Heart right ventricle (tissue), 16 donors: ENCODE results near the gene NKX1-1. TPM values are rescaled to one million over a fixed set of nuclear protein-coding genes. Genes with fewer than 3 reads are reported as not detected.

Experiments used
- ATAC-seq, 8 donors: fragments of 200-7000 bp; cut with Tn5 transposase; one replicate each; pipeline ENCODE4 v1.9.1; 2020; ENCODE audit warnings: mild to moderate bottlenecking in 8 of 8, moderate library complexity in 8 of 8, moderate number of reproducible peaks in 1 of 8
- DNase-seq, 2 donors: peaks; one replicate each; pipeline ENCODE4 v3.0.0-alpha.2; 2020
- H3K27ac ChIP-seq, 10 donors: fragments of 200-600 bp; sonication (generic) in 2 of 10; one replicate each; pipeline versions ENCODE4 v1.5.0 to v1.8.0; 2020 to 2022; ENCODE audit warnings: mild to moderate bottlenecking in 3 of 10
- H3K27me3 ChIP-seq, 7 donors: fragments of 200-600 bp; one replicate each; pipeline ENCODE4 v1.8.0; 2021 to 2022; ENCODE audit warnings: mild to moderate bottlenecking in 2 of 7
- H3K36me3 ChIP-seq, 9 donors: fragments of 200-600 bp; sonication (generic) in 1 of 9; one replicate each; pipeline versions ENCODE4 v1.5.0 to v1.8.0; 2020 to 2022; ENCODE audit warnings: mild to moderate bottlenecking in 2 of 9
- H3K4me1 ChIP-seq, 9 donors: fragments of 200-600 bp; sonication (generic) in 1 of 9; one replicate each; pipeline versions ENCODE4 v1.5.0 to v1.8.0; 2020 to 2022; ENCODE audit warnings: mild to moderate bottlenecking in 4 of 9
- H3K4me3 ChIP-seq, 10 donors: fragments of 200-600 bp; sonication (generic) in 2 of 10; one replicate each; pipeline versions ENCODE4 v1.5.0 to v1.8.0; 2020 to 2022; ENCODE audit warnings: mild to moderate bottlenecking in 7 of 10, moderate library complexity in 2 of 10
- H3K9me3 ChIP-seq, 11 donors: fragments of 200-600 bp in 10 of 11; sonication (generic) in 2 of 11; one replicate each; pipeline versions ENCODE4 v1.5.0 to v1.8.0; 2013 to 2022; ENCODE audit warnings: mild to moderate bottlenecking in 2 of 11, control low read depth in 1 of 11, moderate library complexity in 1 of 11
- WGBS, 2 donors: extraction: QIAGEN DNeasy Blood & Tissue Kit; methylation state at CpG; one replicate each; pipeline ENCODE4 v1.1.7; 2013; ENCODE audit warnings: inconsistent platforms in 1 of 2; 5-methylcytosine and 5-hydroxymethylcytosine counted together
- intact Hi-C, 10 donors: fragments of 100-400 bp; cut with DNase I; formaldehyde crosslinking; loops; one replicate each; pipeline versions ENCODE4 v1.11.1 to v1.14.2; 2022
- polyA plus RNA-seq, 2 donors: library from polyadenylated mRNA; stranded (reverse); fragments of 200-250 nt; gene quantifications; one replicate each; pipeline ENCODE4 v1.2.3, GENCODE V29; 2013
- total RNA-seq, 10 donors: library from RNA; stranded (reverse); fragmentation: NEBNext Ultra II Directional in 3 of 10; extraction: Animal tissue kit (Norgen Biotek cat#: 25700) in 3 of 10; gene quantifications; one replicate each; pipeline versions ENCODE4 v1.2.1 to v1.2.4, GENCODE V29; 2021 to 2023
- TF ChIP-seq, protein P1 (sequence below), 9 donors: fragments of 200-600 bp; sonication (generic) in 2 of 9; IDR thresholded peaks; one replicate each; pipeline versions ENCODE4 v1.5.0 to v1.8.0; 2021 to 2022; ENCODE audit warnings: antibody characterized with exemption in 9 of 9, mild to moderate bottlenecking in 5 of 9, moderate library complexity in 1 of 9
- donor health status: Arrhythmogenic right ventricular cardiomyopathy.
- donor health status: ischemic (EF 13 %, LVEDD 7.1; RV severe dilation, severe dysfunction).
- donor health status: healthy with polysubstance abuse.
- donor health status: DM: no; HTN: yes; CAD: no.
- donor health status: DM: no; HTN: no; CAD: no.
- donor health status: ischemic (EF 25% LVEDD 6.9; RV normal size, moderate dysfunction).
- donor health status: ischemic (EF 25% LVEDD 5.7; RV mildly dilated, moderate dysfunction).
- donor health status: healthy.
- donor health status: DM: yes; HTN: yes; CAD: no.
- donor health status: Ischemic cardiomyopathy.
- donor health status: ischemic (EF 35%, LVEDD 5.7; RV mildly dilated, moderate dysfunction).
- donor health status: nonischemic (EF 11% LVEDD 7.7; RV severe dilation, severe dysfunction).
- donor health status: DM: yes; HTN: yes; CAD: no.
- donor health status: PGD.
- donor health status: ischemic (EF 29% LVEDD 5.4; RV normal size, mild dysfunction).
- donor health status: nonischemic (EF 23%, LVEDD 6.1; RV moderate dilation, normal function).

Gene NKX1-1
- total and polyA plus RNA-seq, 12 donors: not detected

DNA sequence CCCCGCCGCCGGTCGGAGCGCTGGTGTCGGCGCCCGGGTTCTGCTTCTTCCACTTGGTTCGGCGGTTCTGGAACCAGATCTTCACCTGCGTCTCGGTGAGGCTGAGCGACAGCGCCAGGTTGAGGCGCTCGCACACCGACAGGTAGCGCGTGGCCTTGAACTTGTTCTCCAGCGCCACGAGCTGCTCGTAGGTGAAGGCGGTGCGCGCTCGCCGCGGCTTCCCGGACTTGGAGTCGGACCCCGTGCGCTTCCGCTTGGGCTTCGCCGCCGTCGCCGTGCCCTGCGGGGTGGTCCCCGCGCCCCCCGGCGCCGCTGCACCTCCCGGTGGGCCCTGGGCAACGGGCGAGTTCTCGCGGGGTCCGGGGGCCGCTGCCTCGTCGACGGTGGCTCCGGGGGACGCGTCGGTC, 3.1 kb downstream of the NKX1-1 start:
- intact Hi-C loops: no loop called here
- no peak overlapping the region for H3K27ac ChIP-seq
- TF ChIP-seq, protein P1, sequence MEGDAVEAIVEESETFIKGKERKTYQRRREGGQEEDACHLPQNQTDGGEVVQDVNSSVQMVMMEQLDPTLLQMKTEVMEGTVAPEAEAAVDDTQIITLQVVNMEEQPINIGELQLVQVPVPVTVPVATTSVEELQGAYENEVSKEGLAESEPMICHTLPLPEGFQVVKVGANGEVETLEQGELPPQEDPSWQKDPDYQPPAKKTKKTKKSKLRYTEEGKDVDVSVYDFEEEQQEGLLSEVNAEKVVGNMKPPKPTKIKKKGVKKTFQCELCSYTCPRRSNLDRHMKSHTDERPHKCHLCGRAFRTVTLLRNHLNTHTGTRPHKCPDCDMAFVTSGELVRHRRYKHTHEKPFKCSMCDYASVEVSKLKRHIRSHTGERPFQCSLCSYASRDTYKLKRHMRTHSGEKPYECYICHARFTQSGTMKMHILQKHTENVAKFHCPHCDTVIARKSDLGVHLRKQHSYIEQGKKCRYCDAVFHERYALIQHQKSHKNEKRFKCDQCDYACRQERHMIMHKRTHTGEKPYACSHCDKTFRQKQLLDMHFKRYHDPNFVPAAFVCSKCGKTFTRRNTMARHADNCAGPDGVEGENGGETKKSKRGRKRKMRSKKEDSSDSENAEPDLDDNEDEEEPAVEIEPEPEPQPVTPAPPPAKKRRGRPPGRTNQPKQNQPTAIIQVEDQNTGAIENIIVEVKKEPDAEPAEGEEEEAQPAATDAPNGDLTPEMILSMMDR (IDR thresholded peaks at IDR 0.05): no peak
- no peaks in the 10 kb centered on the region for H3K36me3 ChIP-seq
- no peak for DNase-seq
- peaks cover 0 to 10% (median 0%) of the 10 kb centered on the region in 11 donors for H3K9me3 ChIP-seq
- H3K4me1 ChIP-seq: peaks cover 0 to 42% (median 27%) of the 10 kb centered on the region in 9 donors
- peaks cover 62 to 97% (median 84%) of the 10 kb centered on the region in 7 donors for H3K27me3 ChIP-seq
- H3K4me3 ChIP-seq: no peak overlapping the region
- 3% methylated on average over 45 to 58 of the region's 58 CpGs for whole genome bisulfite sequencing, 2 donors
- ATAC-seq: no peak

DNA sequence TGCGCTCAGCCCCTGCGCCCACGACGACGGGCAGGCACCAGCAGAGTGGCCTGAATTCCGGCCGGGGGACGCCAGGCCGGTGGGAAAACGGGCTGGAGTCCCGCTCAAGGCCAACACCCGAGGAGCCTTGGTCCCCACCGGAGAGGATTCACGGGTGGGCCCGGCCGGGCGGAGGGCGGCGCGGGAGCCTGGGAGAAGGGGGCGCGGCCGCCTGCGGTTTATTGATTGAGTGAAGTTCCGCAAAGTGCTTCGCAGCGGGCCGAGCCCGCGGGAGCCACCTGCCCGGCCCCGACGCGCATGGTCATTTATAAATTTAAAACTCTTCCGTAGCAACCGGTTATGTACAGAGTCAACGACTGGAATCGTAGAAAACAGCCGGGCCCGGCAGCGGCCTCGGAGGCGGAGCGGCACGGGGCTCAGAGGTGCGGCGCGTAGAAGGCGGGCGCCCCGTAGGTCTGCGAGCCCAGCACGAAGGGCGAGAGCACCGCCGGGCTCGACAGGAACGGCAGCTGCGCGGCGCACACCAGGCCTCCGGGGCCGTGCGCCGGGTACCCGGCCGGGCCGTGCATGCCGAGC, 3.6 kb downstream of the NKX1-1 start:
- no peak for DNase-seq

DNA sequence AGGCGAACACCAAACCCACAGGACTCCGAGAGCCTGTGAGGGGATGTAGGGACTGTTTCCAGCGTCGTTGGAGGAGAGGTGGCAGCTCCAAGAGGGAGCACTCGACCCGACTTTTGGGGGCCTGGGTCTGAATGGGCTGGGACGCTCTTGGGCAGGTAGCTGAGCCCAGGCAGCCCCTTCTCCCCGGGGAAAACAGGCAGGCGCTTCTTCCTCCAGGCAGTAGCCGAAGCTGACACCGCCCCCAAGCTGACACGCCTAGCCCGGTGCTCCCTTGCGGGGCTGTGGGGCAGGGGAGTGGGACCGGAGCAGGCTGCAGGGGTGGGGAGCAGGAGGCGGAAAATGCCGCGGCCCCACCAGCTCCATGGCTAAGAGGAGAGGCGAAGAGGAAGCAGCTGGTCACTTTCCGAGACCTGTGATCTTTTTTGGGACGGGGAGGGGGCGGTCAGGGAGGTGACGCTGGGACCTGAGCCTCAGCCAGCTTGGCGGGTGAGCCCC, 4.2 kb downstream of the NKX1-1 start:
- Histone ChIP-seq H3K9me3 (peaks cover 0 to 12% (median 0%) of the 10 kb centered on the region in 11 donors), H3K36me3 (no peaks in the 10 kb centered on the region), H3K4me1 (peaks cover 0 to 35% (median 24%) of the 10 kb centered on the region in 9 donors), H3K27ac (no peak overlapping the region), H3K27me3 (peaks cover 54 to 86% (median 73%) of the 10 kb centered on the region in 7 donors), H3K4me3 (no peak overlapping the region)
- ATAC-seq (no peak), DNase-seq (no peak)
- intact Hi-C loops: no loop called here
- TF ChIP-seq, protein P1 (IDR thresholded peaks at IDR 0.05): no peak
- WGBS, 2 donors: 10 to 11% methylated on average over 24 of the region's 24 CpGs

More for the DNA sequence above, 3.6 kb downstream of the NKX1-1 start:
- peaks cover 59 to 91% (median 79%) of the 10 kb centered on the region in 7 donors for H3K27me3 ChIP-seq
- 5 to 6% methylated on average over 68 to 69 of the region's 69 CpGs for WGBS, 2 donors
- H3K9me3 ChIP-seq: peaks cover 0 to 10% (median 0%) of the 10 kb centered on the region in 11 donors
- H3K27ac ChIP-seq: no peak overlapping the region
- TF ChIP-seq, protein P1 (IDR thresholded peaks at IDR 0.05): no peak
- intact Hi-C loops: no loop called here
- peaks cover 0 to 40% (median 27%) of the 10 kb centered on the region in 9 donors for H3K4me1 ChIP-seq
- H3K36me3 ChIP-seq: no peaks in the 10 kb centered on the region
- H3K4me3 ChIP-seq: no peak overlapping the region
- no peak for ATAC-seq

DNA sequence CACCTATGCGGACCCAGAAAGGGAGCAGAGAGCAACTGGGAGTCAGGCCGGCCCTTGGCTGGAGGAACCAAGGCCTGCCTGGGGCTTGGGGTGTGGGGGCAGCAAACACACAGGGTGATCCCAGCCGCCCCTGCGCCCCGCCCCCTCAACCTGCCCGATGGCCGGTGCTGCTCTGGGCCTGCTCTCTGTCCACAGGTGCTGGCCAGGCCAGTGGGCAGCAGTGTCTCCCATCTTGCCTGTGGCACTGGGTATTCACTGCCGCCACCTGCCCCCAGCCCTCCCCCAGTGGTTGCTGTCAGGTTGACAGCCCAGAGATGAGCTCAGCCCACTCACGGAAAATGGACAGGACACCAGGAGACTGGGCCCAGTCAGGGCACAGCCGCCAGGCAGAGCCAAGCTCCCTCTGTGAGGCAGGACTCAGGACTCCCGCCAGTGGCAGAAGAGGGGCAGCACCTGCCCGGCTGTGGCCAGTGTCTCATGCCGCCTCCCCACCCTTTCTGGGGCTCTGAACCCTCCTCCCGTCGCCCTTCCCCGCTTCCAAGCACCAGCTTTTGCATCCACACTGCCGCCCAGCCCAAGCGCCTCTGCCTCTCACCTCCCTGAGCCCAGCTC, 4.7 kb downstream of the NKX1-1 start:
- intact Hi-C loops: no loop called here
- Histone ChIP-seq H3K27me3 (peaks cover 48 to 80% (median 68%) of the 10 kb centered on the region in 7 donors), H3K27ac (no peak overlapping the region), H3K9me3 (peaks cover 0 to 17% (median 0%) of the 10 kb centered on the region in 11 donors), H3K4me3 (no peak overlapping the region), H3K4me1 (peaks cover 0 to 31% (median 19%) of the 10 kb centered on the region in 9 donors), H3K36me3 (no peaks in the 10 kb centered on the region)
- DNase-seq (no peak), ATAC-seq (peak in 1 of 8 donors; percentile 29)
- WGBS, 2 donors: 38 to 40% methylated on average over 18 of the region's 18 CpGs
- TF ChIP-seq, protein P1 (IDR thresholded peaks at IDR 0.05): no peak
